GM21717 (cell line): ENCODE results near the gene HCN2.

ENCODE experiments used
- ATAC-seq: cut with Tn5 transposase; IDR thresholded peaks from one replicate; pipeline ENCODE4 v1.9.1; 2021; ENCODE audit warnings: mild to moderate bottlenecking, moderate library complexity; ENCODE audit not compliant: unreplicated experiment

Gene HCN2

DNA sequence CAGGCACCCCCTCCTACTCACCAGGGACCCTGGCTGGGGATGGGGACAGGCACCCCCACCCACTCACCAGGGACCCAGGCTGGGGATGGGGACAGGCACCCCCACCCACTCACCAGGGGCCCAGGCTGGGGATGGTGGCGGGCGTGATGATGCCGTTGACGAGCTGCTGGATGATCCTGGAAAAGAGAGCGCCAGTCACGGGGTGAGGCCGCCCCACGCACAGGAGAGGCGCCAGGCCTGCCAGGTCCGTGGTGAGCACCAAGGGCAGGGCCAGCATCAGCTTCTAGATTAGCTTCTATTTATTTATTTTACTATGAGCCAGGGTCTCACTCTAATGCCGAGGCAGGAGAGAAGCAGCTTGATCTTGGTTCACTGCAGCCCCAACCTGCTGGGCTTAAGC lies 60.4 kb downstream of the HCN2 start:
- no peak for ATAC-seq

DNA sequence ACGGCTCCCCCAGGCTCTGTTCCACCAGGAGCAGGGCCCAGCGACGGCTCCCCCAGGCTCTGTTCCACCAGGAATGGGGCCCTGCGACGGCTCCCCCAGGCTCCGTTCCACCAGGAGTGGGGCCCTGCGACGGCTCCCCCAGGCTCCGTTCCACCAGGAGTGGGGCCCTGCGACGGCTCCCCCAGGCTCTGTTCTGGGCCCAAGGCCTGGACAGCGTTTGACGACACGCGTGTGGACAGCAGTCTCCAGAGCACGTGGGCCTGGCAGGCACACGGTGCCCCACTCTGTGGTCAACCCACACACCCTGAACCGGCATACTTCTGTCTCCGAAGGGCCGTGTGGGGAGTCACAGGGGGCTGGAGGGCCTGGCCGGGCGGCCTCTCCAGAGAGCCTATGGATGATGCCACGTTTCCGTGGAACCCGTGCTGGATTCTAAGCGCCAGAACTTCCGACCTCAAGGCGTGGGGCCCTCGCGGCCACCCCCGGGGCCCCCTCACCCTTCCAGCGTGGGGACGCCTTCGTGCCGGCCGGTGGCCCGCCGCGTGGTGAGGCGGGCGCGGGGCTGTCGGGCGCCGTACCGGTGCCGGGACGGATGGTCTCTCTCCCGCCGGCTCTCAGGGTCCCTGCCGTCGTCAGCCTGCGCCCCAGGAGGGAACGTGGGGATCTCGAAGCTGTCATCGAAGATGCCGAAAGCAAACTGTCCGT lies 61.6 kb downstream of the HCN2 start:
- ATAC-seq, result no peak

DNA sequence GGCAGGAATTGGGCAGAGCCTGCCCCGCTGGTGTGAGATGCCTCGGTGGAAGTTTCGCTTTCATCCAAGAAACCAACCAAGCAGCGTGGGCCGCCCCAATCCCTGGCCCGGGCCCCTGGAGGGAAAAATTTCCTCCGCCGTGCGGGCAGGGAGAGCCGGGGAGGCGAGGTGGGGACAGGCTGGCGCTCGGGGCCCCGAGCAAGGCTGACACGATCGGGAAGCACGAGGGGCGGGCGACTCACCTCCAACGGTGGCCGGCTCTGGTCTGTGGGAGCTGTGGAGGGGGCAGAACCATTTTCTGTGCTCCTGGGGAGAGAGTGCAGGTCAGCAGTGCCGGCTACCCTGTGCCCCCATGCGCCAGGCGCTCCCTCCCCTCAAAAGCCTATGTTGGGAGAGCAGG lies 62.3 kb downstream of the HCN2 start:
- no peak for ATAC-seq

DNA sequence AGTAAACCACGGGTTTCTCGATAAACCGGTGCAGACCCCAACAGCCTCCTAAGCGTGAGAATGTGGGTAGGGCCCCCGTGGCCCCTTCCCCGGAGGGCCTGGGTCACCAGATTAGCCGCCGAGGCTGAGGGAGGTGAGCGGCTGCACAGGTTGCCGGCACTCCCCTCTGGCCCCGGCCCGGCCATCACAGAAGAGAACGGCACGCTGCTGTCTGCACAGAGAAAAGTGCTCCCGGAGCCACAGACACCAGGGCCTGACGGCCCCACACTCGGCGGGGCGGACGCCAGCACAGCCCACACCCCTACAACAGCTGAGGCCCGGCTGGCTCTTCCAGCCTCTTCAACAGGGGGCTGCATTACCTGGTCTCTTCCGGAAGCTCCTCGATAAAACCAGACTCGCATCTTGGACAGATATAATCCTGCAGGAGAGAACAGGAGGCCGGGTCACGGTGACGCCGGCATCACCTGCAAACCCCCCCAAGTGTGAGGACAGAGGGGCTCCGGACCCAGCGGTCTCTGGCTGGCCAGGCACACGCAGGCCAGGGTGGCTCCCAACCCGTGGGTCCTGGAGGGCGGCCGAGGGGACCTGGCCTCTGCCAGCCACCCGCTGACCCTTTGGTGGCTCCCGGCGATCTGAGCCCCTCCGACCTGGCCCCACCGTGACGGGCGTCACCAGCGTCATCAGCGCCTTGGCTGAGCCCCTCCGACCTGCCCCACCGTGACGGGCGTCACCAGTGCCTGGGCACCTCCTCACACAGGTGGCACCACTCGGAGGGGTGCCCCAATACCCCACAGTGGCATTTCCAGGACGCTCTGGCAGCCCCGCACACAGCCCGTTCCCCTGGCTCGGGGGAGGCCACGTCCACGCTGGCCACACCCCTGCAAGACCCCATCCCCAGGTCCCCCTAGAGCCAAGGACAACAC lies 63.0 kb downstream of the HCN2 start:
- ATAC-seq, result no peak

DNA sequence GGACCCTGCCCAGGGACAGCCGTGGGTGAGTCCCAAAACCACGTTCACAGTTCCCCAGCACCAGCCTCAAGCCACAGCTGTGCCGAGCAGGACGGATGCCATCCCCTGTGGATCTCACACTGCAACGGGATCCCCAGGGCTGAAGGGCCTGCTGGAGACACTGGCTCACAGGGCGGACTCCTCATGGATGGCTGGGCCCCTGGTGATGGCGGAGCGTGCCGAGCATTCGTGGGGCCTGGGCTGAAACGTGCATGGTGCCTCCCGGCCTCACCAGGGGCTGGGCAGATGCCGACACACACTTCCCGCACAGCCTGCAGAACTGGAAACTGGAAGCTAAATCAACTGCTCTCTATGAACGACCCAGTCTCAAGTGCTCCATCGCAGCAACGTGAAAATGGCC lies 63.7 kb downstream of the HCN2 start:
- ATAC-seq, result no peak

DNA sequence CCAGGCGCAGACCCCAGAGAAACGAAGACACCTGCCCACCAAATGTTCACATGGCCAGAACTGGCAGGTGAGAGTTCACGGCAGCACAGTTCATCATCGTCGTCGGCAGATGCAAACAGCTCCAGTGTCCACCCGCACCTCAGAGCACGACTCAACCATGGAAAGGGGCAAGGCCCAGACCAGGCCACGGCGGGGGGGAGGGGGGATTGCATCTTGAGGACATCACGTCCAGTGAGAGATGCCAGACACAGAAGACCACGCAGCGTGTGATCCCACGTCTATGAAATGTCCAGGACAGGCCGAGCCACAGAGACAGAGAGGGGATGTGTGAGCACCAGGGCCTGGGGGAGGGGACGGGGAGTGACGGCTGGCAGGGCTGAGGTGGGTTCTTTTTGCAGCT lies 66.0 kb downstream of the HCN2 start:
- ATAC-seq, result no peak

DNA sequence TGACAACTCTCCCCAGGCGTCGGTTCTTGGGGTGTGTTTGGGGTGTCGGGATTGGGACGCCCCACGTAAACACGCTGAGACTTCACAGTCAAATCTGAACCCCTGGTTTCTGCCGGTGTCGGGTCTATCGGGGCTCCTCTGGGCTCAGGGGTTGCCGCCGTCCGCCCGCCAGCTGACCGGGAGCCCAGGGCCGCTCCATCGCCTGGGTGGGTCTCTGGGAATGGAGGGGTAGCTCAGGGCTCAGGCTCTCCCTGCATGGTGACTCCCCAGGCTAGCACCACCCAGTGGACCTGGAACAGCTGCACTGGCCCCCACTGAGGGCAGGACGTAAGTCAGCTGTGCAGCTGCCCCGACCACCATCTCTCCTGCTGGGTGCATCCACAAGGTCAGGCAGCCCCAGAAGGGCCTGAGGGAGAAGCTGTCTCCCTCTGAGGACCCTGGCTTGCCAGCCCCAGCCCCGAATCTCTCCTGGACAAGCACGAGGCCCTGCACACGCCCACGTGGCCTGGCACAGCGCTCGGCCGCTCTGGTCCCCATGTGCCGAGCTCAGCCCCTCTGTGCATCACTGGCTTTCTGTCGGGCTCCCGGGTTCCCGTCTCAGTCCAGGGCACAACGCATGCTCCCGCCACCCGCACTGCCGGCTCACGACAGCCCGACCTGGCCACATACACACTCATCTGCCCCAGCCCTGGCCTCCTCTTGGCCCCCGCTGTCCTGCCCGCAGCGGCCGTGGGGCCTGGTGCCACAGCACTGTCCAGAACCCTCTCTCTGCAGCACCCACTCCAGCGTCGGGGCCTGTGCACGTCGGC lies 67.3 kb downstream of the HCN2 start:
- no peak for ATAC-seq

DNA sequence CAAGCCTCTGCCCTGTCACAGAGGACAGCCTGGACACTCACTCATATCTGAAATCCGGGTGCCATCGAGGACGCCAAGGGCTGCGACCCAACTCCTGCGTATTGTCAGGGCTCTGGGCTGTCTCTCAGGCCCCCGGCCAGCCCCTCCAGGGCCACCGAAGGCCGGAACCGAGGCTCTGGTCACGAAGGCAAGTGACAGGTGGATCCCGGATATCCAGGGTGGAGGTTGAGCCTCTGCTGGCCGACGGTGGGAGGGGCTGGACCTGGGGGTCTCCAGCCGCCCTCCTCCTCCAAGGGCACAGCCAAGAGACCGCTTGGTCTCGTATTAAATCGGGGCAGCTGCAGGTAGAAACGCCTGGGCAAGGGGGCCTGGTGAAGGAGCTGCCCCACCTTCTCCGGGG lies 67.9 kb downstream of the HCN2 start:
- no peak for ATAC-seq

DNA sequence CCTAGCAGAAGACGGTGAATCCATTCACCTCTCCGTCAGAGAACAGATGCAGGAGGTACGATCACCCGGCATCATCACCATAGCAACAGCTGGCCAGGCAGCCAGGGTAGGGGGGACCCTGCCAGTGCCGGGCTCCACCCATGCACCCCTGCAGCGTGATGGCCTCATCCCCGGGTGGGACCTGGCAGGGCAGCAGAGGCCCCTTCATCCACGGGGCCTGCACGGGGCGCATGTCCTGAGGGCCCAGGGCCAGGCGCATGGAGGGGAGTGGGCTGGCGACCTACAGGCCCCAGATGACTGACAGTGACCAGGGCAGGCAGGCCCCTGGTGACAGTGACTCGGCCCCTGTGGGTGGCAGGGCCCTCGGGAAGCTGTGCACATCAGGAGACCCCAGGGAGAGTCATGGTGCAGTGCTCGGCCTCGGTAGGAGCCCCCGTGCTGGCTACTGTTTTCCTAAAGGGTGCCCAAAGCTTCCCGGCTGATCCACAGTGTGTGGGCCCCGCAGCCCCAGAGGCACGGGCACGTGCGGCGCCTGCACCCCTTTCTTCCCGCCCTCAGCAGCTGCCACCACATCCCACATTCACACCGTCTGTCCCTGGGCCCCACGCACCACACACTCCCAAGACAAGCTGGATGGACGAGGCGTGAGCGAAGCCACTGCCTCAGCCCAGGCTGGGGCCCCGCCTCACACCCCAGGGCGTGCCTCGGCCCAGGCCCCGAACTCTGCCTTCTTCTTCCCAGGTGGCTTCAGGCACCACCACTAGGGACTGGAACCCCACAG lies 68.6 kb downstream of the HCN2 start:
- ATAC-seq, result no peak

DNA sequence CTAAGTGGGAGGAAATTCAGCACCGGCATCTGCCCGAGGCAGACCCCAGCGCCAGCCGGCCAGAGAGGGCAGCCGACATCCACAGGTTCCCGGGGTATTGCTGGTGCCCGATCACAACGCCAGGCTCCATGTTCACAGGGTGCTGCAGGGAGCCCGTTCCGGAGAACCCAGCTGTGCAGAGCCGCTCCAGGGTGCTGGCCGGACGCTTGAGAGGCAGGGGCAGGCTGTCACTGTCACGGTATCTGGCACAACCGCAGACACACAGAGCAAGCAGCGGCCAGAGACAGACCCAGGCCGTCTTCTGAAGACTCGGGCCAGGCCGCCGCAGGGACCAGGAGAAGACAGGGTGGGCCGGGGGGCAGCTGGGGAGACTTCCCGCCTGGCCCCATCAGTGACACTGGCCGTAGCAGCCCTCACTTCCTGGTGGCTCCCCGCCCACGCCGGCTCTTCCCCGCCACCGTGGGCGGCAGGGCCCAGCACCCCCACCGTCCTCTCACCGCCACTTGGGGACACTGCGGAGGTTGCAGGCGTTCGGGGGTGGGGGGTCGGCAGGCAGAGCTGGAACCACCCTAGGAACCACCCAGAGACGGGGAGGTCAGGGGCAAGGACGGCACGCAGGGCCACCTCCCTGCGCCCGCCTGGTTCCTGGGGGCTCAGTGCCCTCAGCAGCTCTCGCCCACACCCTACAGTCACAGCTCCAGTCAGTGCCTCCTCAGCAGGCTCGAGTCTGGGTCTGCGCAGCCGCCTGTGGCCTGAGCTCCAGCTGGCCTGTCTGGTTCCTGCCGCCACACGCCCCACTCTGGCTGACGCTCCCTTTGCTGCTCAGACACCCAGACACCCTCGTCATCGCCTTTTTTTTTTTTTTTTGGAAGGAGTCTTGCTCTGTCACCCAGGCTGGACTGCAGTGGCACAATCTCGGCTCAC lies 69.5 kb downstream of the HCN2 start:
- ATAC-seq, result no peak

DNA sequence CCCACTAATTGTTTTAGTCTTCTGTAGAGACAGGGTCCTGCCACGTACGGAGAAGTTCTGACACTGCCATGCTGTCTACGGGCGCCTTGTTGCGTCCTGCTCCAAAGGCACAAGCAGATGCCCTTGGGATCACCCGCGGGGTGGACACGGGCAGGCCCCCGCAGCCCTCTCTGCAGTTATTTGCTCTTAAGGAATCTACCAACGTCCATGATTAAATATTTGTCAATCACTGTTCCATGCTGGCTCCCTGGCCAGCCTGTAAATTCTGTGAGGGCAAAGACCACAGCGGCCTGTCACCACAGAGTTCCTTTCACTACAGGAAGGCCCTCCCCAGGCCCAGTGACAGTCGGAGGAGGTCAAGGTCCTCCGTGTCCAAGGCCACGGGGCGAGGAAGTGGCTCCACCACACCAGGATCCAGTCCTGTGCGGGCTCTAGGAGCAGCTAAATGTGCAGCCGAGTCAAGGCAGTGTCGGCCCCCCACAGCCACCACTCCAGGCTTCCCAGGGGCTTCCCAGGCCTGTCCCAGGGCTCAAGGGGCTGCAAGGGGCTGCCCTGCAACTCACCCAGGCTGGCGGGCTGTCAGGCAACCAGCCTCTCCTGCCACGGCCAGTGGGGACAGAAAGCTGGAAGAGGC lies 71.2 kb downstream of the HCN2 start:
- no peak for ATAC-seq

DNA sequence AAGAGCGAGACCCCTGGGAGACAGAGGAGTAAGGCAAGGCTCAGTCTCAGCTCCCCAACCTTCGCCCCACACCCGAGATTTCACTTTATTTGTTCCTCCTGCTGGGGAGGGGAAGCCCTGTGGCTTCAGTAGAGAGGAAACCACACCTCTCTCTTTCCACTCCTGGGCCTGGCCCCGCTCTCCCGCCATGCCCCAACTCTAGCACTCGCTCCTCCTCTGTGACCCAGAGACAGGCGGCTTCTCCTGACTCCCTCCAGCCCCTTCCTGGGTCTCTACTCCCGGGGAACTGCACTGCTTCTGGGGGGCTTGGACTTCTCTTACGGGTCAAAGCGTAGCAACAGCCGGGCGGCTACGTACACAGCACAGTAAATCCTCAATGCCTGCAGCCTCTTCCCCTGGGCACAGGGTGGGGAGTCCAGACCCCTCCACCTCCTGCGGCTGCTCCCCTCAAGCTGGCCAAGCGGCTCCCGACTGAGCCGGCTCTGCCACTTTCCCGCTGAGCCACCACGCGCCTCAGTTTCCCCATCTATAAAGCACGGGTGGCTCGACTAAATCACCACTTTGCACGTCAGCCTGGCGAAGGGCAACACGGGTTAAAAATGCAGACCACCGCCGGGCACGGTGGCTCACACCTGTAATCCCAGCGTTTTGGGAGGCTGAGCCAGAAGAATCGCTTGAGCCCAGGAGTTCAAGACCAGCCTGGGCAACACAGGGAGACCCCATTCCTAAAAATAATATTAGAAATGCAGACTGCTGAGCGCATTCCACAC lies 71.9 kb downstream of the HCN2 start:
- no peak for ATAC-seq

DNA sequence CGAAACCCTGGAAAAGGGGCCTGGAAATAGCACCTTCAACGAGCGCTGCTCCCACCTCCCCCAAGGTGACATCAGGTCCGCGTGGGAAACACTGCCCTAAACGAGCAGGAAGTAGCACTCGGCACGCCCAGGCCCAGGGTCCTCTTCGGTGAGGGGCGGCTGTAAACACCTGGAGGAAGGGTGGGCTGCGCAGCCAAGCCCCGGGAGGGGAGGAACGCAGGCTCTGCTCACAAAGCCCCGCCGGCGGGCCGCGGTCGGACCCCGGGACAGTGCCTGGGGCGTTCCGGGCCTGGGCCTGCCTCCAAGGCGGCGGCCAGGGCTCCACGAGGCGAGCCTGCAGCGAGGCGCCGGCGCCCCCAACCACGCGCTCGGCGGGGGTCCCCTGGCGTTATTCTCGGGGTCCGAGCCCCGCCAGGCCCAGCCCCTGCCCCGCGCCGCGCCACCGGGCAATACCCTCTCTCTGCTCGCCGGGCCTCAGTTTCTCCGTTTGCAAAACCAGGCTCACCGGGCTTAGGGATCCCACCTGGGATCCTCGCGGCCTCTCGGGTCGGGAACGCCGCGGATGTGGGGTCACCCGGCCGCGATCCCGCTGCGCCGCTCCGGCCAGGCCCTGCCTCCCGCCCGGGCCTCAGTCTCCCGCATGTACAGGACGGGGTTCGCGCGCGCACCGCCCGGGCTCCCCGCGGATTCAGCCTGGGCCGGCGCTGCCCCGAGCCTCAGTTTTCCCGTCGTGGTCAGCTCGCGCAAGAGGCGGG lies 72.7 kb downstream of the HCN2 start:
- ATAC-seq, result no peak

DNA sequence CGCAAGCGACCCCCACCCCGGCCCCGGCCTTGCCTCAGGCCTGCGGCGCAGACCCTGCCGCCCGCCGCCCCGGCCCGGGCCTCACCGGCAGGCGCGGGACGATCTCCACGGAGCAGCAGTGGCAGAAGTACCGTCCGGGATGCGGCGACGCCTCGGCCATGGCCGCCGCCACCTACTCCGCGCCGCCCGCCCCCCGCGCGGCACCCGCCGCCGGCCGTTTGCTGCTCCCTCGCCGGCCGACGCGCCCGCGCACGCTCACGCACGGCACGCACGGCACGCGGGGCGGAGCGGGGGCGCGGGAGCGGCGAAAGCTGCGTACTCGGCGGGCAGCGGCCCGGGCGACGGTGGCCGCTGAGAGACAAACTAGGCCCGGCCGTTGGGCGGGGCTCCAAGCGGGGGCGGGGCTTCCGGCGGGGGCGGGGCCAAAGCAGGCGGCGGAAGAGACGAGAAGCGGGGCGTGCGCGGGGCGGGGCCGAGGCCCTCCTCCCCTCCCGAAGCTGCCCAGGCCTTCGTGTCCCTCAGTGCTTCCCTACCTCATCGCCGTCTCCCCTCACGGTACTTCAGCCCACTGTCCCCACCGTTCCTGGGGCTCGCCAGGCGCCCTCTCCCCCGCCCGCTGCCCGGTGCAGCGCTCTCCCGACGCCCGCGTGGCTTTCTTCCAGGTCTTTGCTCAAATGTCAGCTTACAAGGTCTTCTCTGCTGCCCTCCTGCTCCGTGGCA lies 73.4 kb downstream of the HCN2 start, which contains the start of gene RNF126:
Gene RNF126 (minus strand): TSS at position 253 of the 720 bp plus-strand sequence. CDS start 93 bp downstream, at position 160.
- peak; percentile 36 for ATAC-seq

DNA sequence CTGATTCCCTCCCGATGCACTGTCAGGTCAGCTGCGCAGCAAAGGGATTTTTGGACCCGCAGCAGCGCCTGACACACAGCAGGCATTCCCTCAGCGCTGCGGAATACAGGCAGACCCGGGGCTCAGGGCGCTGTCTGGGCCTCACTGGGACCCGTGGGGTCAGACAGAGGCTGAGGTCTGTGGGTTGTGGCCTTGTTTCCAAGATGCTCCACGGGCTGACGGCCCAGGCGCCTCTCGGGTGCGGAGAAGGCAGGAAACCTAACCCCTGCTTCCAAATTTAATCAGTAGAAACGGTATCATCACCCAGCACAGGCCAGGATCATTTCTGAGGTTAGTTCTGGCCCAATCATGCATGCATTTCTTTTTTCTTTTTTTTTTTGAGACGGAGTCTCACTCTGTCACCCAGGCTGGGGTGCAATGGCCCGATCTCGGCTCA lies 74.0 kb downstream of the HCN2 start:
- no peak for ATAC-seq

DNA sequence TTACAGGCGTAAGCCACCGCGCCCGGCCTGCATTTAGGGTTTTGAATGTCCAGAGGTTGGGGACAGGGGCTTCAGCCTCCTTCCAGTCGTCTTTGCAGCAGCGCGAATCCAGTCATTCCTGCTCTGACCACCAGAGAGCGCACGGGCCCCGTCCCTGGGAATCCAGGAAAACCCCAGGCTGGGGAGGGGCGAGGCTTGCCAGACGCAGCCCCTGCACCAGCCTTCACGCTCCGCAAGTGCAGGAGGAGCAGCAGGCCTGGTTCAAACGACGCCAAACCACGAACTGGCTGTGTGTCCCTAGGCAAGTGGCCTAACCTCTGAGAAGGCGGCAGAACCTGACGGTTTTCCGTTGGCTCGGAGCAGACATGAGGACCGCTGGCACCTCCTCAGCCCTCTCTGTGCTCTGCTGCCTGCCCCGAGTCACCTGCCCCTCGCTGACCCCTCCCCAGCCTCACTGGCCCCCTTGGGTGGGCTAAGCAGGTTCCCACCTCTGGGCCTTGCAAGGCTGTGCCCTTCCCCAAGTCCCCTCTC lies 75.3 kb downstream of the HCN2 start:
- ATAC-seq, result no peak
